ENCODE data around the gene TBC1D8B.

The TBC1D8B gene

GRCh38 chrX:106899276-106899675 lies 96.8 kb downstream of the TBC1D8B start:
- DNase-seq: no peak

GRCh38 chrX:106899841-106900240 lies 97.4 kb downstream of the TBC1D8B start:
- DNase-seq: no peak

GRCh38 chrX:106901341-106901740 lies 98.9 kb downstream of the TBC1D8B start:
- DNase-seq: no peak

GRCh38 chrX:106901781-106902219 lies 99.3 kb downstream of the TBC1D8B start:
- no peak for DNase-seq

- no peak for DNase-seq
Measured at GRCh38 chrX:106902684-106903083, 100.2 kb downstream of the TBC1D8B start.

- no peak for DNase-seq
Measured at GRCh38 chrX:106903291-106903824, 100.9 kb downstream of the TBC1D8B start, which contains the start of gene RIPPLY1. RIPPLY1 (minus strand) TSS chrX:106903341; CDS start chrX:106903287, 54 bp downstream.

GRCh38 chrX:106903856-106904528 lies 101.5 kb downstream of the TBC1D8B start:
- no peak for DNase-seq

- no peak for DNase-seq
Measured at GRCh38 chrX:106905064-106905708, 102.7 kb downstream of the TBC1D8B start.

GRCh38 chrX:106906361-106906760 lies 103.9 kb downstream of the TBC1D8B start:
- DNase-seq: no peak

- DNase-seq: no peak
Measured at GRCh38 chrX:106912864-106913263, 110.4 kb downstream of the TBC1D8B start.

GRCh38 chrX:106917830-106918500 lies 115.5 kb downstream of the TBC1D8B start:
- DNase-seq: no peak

- peak; percentile 63 for DNase-seq
Measured at GRCh38 chrX:106919932-106920452, 117.5 kb downstream of the TBC1D8B start, which contains the start of gene CLDN2. CLDN2 (plus strand) TSS chrX:106920402; CDS start chrX:106928229, 7,827 bp downstream.

- DNase-seq: no peak
Measured at GRCh38 chrX:106921637-106922036, 119.2 kb downstream of the TBC1D8B start.
